Measurements from ENCODE around the gene CTPS2. TPM values are rescaled to one million over a fixed set of nuclear protein-coding genes. Genes with fewer than 3 reads are reported as not detected.
"Not testable (repeated sequence)": the region's sequence is repeated elsewhere in the genome, so short reads cannot be mapped to it uniquely, and the experiment has no call there.

Gene CTPS2
- total RNA-seq, 4 donors from 2014 or later = 15.9 to 25.0 (median 19.3) TPM

- H3K27ac ChIP-seq = no peak overlapping the region
- H3K4me3 ChIP-seq (replicated peaks in 1 of 3) = no peak overlapping the region
- 74 to 86% methylated on average over 12 to 17 of the region's 17 CpGs for WGBS, 2 donors
- no peak for DNase-seq
- no peaks in the 10 kb centered on the region for H3K4me1 ChIP-seq
- H3K9me3 ChIP-seq = no peaks in the 10 kb centered on the region
- no peak for TF ChIP-seq POLR2A (IDR thresholded peaks at IDR 0.05)
- TF ChIP-seq CTCF (IDR thresholded peaks at IDR 0.05) = no peak
- intact Hi-C loops (cut with DNase I) = no loop called here
- no peaks in the 10 kb centered on the region for H3K27me3 ChIP-seq
- no peaks in the 10 kb centered on the region for H3K36me3 ChIP-seq
These were observed 83.4 kb downstream of the CTPS2 start for GRCh38 chrX:16628946-16629595.

GRCh38 chrX:16628511-16628910 lies 84.0 kb downstream of the CTPS2 start:
- DNase-seq; H3K9me3 ChIP-seq; H3K4me1 ChIP-seq; intact Hi-C loops (cut with DNase I); H3K27me3 ChIP-seq; H3K36me3 ChIP-seq; H3K4me3 ChIP-seq (replicated peaks in 1 of 3); H3K27ac ChIP-seq: not testable (repeated sequence)
- WGBS, 2 donors = 61 to 66% methylated on average over 6 of the region's 6 CpGs

GRCh38 chrX:16619024-16619423 lies 93.4 kb downstream of the CTPS2 start:
- no peak for DNase-seq
- Histone ChIP-seq H3K4me1 (no peaks in the 10 kb centered on the region), H3K36me3 (no peaks in the 10 kb centered on the region), H3K9me3 (no peaks in the 10 kb centered on the region), H3K4me3 (replicated peaks in 1 of 3) (no peak overlapping the region), H3K27me3 (no peaks in the 10 kb centered on the region), H3K27ac (no peak overlapping the region)
- WGBS, 2 donors = 100% methylated on average over 2 of the region's 2 CpGs
- TF ChIP-seq POLR2A (IDR thresholded peaks at IDR 0.05) = no peak
- no peak for TF ChIP-seq CTCF (IDR thresholded peaks at IDR 0.05)
- intact Hi-C loops (cut with DNase I) = no loop called here

GRCh38 chrX:16618422-16618821 lies 94.0 kb downstream of the CTPS2 start:
- TF ChIP-seq POLR2A (IDR thresholded peaks at IDR 0.05) = no peak
- TF ChIP-seq CTCF (IDR thresholded peaks at IDR 0.05) = no peak
- H3K4me3 ChIP-seq (replicated peaks in 1 of 3) = no peak overlapping the region
- H3K4me1 ChIP-seq = no peaks in the 10 kb centered on the region
- H3K36me3 ChIP-seq = no peaks in the 10 kb centered on the region
- H3K27ac ChIP-seq = no peak overlapping the region
- no peaks in the 10 kb centered on the region for H3K27me3 ChIP-seq
- intact Hi-C loops (cut with DNase I) = no loop called here
- DNase-seq = no peak
- no peaks in the 10 kb centered on the region for H3K9me3 ChIP-seq
- WGBS, 2 donors = 96 to 100% methylated on average over 1 of the region's 1 CpG

- no peaks in the 10 kb centered on the region for H3K9me3 ChIP-seq
- no peaks in the 10 kb centered on the region for H3K36me3 ChIP-seq
- 100% methylated on average over 1 of the region's 1 CpG for WGBS, 2 donors
- no peak overlapping the region for H3K27ac ChIP-seq
- no peaks in the 10 kb centered on the region for H3K27me3 ChIP-seq
- H3K4me1 ChIP-seq = no peaks in the 10 kb centered on the region
- H3K4me3 ChIP-seq (replicated peaks in 1 of 3) = no peak overlapping the region
- TF ChIP-seq CTCF (IDR thresholded peaks at IDR 0.05) = no peak
- no peak for TF ChIP-seq POLR2A (IDR thresholded peaks at IDR 0.05)
- intact Hi-C loops (cut with DNase I) = no loop called here
- no peak for DNase-seq
These were observed 95.1 kb downstream of the CTPS2 start for GRCh38 chrX:16617382-16617781.

All from thyroid gland (tissue), 4 donors.